ENCODE results near the gene CTNNB1.

- TF ChIP-seq CTCF (IDR thresholded peaks at IDR 0.05) (no peak), POLR2AphosphoS5 (IDR thresholded peaks at IDR 0.05) (no peak), POLR2A (IDR thresholded peaks at IDR 0.05) (no peak), EP300 (IDR thresholded peaks at IDR 0.05) (no peak)
Observed at GRCh38 chr3:41209646-41210045, 10.3 kb downstream of the CTNNB1 start.
